Measurements from ENCODE around the gene SLC26A4. TPM values are rescaled to one million over a fixed set of nuclear protein-coding genes. Genes with fewer than 3 reads are reported as not detected.
A peak's percentile ranks its signal among the peaks of the same experiment; 100 is the strongest.
"Not testable (repeated sequence)": the region's sequence is repeated elsewhere in the genome, so short reads cannot be mapped to it uniquely, and the experiment has no call there.

The SLC26A4 gene
- total RNA-seq, 8 experiments from 2014 or later = 0.05 to 0.63 (median 0.47) TPM; not detected in 3

DNA sequence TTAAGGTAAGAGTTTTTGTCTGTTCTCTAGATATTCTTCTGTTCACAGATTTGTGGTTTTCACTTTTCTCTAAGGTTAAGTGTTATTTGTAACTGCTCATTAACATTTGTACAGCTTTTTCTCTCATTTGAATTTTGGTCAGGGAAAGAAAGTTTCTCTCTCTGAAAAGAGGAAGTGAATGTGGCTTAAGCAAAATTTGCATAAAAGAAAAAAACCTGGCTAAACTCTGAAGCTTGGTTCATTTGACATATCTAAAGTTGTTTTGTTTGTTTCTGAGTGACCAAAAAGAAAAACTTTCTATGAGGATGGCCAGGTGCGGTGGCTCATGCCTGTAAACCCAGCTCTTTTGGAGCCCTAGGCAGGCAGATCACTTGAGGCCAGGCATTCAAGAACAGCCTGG lies 22.0 kb upstream of the SLC26A4 start:
- Histone ChIP-seq H3K4me1 (replicated peaks in 1 of 2) (no peaks in the 10 kb centered on the region), H3K27ac (no peak overlapping the region), H3K4me3 (no peak overlapping the region)
- 50 to 100% (median 86%) methylated on average over 1 of the region's 1 CpG; no CpG with 5 or more reads in 3 of the 10 experiments for WGBS, 10 experiments
- in situ Hi-C loops (cut with MboI; ENCODE audit: low pct_unique_long_range_greater_than_20kb in 2 of 9, low sequenced_read_pairs in 9 of 9, unreplicated experiment in 9 of 9) = no loop called here
- peak in 1 of 8 experiments; percentile 29 for ATAC-seq (replicated peaks in 6 of 8)

- H3K4me1 ChIP-seq (replicated peaks in 1 of 2); H3K4me3 ChIP-seq; H3K27ac ChIP-seq; ATAC-seq (replicated peaks in 6 of 8); in situ Hi-C loops (cut with MboI; ENCODE audit: low pct_unique_long_range_greater_than_20kb in 2 of 9, low sequenced_read_pairs in 9 of 9, unreplicated experiment in 9 of 9): not testable (repeated sequence)
- WGBS, 10 experiments = 77 to 100% (median 92%) methylated on average over 1 to 2 of the region's 2 CpGs; no CpG with 5 or more reads in 1 of the 10 experiments
Observed at GRCh38 chr7:107639070-107639469, 21.6 kb upstream of the SLC26A4 start.

GRCh38 chr7:107641676-107642075 lies 19.0 kb upstream of the SLC26A4 start:
- no peak overlapping the region for H3K27ac ChIP-seq
- in situ Hi-C loops (cut with MboI; ENCODE audit: low pct_unique_long_range_greater_than_20kb in 2 of 9, low sequenced_read_pairs in 9 of 9, unreplicated experiment in 9 of 9) = no loop called here
- 60 to 83% (median 77%) methylated on average over 1 of the region's 1 CpG; no CpG with 5 or more reads in 3 of the 10 experiments for WGBS, 10 experiments
- H3K4me1 ChIP-seq (replicated peaks in 1 of 2) = no peaks in the 10 kb centered on the region
- H3K4me3 ChIP-seq = no peak overlapping the region
- ATAC-seq (replicated peaks in 6 of 8) = no peak

GRCh38 chr7:107642501-107642900 lies 18.1 kb upstream of the SLC26A4 start:
- H3K4me3 ChIP-seq = no peak overlapping the region
- no peak overlapping the region for H3K27ac ChIP-seq
- peak in 2 of 8 experiments; percentile 46 to 82 for ATAC-seq (replicated peaks in 6 of 8)
- no peaks in the 10 kb centered on the region for H3K4me1 ChIP-seq (replicated peaks in 1 of 2)
- in situ Hi-C loops (cut with MboI; ENCODE audit: low pct_unique_long_range_greater_than_20kb in 2 of 9, low sequenced_read_pairs in 9 of 9, unreplicated experiment in 9 of 9) = no loop called here
- 20 to 100% (median 56%) methylated on average over 1 to 3 of the region's 4 CpGs; no CpG with 5 or more reads in 1 of the 10 experiments for WGBS, 10 experiments

DNA sequence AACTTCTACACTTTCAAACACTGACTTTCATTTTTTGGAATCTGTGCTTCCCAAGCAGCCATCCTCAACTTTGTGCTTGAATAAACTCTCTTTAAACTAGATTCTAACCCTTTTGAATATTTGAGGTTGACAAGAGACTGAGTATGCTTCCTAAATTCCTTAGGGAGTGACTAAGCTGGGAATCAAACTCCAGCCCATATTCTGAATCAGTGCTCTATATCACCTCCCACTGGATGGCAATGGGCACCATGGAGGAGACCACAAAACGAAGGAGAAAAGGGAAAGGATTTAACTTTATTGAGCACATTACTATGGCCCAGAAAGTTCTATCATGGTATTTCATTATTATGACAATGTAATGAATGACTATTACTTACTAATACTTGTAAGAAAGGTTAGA lies 17.2 kb upstream of the SLC26A4 start:
- Histone ChIP-seq H3K4me3 (no peak overlapping the region), H3K4me1 (replicated peaks in 1 of 2) (no peaks in the 10 kb centered on the region), H3K27ac (no peak overlapping the region)
- WGBS, 10 experiments = 11 to 67% (median 29%) methylated on average over 1 of the region's 1 CpG; no CpG with 5 or more reads in 3 of the 10 experiments
- peak in 2 of 8 experiments; percentile 60 to 67 for ATAC-seq (replicated peaks in 6 of 8)
- in situ Hi-C loops (cut with MboI; ENCODE audit: low pct_unique_long_range_greater_than_20kb in 2 of 9, low sequenced_read_pairs in 9 of 9, unreplicated experiment in 9 of 9) = no loop called here

DNA sequence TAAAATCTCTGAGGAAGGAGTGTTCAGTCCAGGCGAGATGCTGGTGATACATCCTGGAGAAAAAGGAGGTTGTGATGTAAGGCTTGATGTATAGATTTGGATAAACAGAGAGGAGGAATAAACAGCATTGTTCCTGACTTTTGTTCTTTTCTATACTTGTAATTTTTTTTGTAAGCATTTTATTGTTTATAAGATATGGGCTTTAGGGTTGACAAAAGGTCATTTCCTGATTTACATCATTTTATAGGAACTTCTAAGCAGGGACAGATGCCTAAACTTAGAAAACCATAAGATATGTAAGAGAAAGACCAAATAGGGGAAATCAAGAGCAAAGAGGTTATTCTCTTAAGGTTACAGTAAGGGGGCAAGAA lies 16.7 kb upstream of the SLC26A4 start:
- Histone ChIP-seq H3K27ac (no peak overlapping the region), H3K4me3 (no peak overlapping the region), H3K4me1 (replicated peaks in 1 of 2) (no peaks in the 10 kb centered on the region)
- no peak for ATAC-seq (replicated peaks in 6 of 8)
- in situ Hi-C loops (cut with MboI; ENCODE audit: low pct_unique_long_range_greater_than_20kb in 2 of 9, low sequenced_read_pairs in 9 of 9, unreplicated experiment in 9 of 9) = no loop called here
- WGBS, 10 experiments = 40 to 100% (median 81%) methylated on average over 1 of the region's 1 CpG; no CpG with 5 or more reads in 1 of the 10 experiments

GRCh38 chr7:107644309-107644974 lies 16.2 kb upstream of the SLC26A4 start:
- in situ Hi-C loops (cut with MboI; ENCODE audit: low pct_unique_long_range_greater_than_20kb in 2 of 9, low sequenced_read_pairs in 9 of 9, unreplicated experiment in 9 of 9) = no loop called here
- H3K4me1 ChIP-seq (replicated peaks in 1 of 2) = no peaks in the 10 kb centered on the region
- ATAC-seq (replicated peaks in 6 of 8) = no peak
- 8 to 93% (median 82%) methylated on average over 3 to 9 of the region's 9 CpGs for WGBS, 10 experiments
- no peak overlapping the region for H3K27ac ChIP-seq
- H3K4me3 ChIP-seq = no peak overlapping the region

DNA sequence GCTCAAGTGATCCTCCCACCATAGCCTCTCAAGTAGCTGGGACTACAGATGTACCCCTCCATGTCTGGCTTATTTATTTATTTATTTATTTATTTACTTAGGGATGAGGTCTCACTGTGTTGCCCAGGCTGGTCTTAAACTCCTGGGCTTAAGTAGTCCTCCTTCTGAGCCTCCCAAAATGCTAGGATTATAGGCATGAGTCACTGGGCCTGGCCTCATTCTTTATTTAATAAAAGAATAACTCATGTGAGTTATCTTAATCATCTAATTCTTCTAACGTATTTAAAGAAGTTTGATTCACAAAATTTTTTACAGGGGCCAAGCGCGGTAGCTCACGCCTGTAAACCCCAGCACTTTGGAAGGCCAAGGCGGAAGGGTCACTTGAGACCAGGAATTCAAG lies 8.0 kb upstream of the SLC26A4 start:
- no peak overlapping the region for H3K4me3 ChIP-seq
- no peak for ATAC-seq (replicated peaks in 6 of 8)
- H3K27ac ChIP-seq = no peak overlapping the region
- in situ Hi-C loops (cut with MboI; ENCODE audit: low pct_unique_long_range_greater_than_20kb in 2 of 9, low sequenced_read_pairs in 9 of 9, unreplicated experiment in 9 of 9) = no loop called here
- H3K4me1 ChIP-seq (replicated peaks in 1 of 2) = no peaks in the 10 kb centered on the region
- WGBS, 10 experiments = 71 to 91% (median 79%) methylated on average over 1 to 5 of the region's 5 CpGs; no CpG with 5 or more reads in 4 of the 10 experiments

- in situ Hi-C loops (cut with MboI; ENCODE audit: low pct_unique_long_range_greater_than_20kb in 2 of 9, low sequenced_read_pairs in 9 of 9, unreplicated experiment in 9 of 9) = no loop called here
- H3K4me3 ChIP-seq = no peak overlapping the region
- ATAC-seq (replicated peaks in 6 of 8) = no peak
Observed at GRCh38 chr7:107658467-107658866, 2.2 kb upstream of the SLC26A4 start.

DNA sequence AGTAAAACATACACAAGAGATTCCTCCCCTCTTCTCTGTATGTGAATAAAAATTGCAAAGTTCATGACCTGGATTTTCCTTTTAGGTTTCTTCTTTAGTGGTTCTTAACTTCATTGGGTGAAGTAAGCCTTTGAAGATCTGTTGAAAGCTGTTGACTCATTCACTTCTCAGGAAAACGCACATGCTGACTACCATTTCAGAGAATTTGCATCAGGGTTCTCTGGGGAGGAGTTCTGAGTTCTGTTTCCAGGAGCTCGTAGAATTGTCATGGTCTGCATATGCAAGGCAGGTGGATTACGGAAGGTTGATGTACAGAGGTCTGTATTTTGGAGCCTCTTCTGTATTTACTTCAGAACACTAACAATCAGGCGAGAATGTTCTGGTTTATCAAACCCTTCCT lies 962 bp upstream of the SLC26A4 start:
- Histone ChIP-seq H3K27ac (no peak overlapping the region), H3K4me3 (no peak overlapping the region), H3K4me1 (replicated peaks in 1 of 2) (no peaks in the 10 kb centered on the region)
- WGBS, 10 experiments = 0 to 100% (median 63%) methylated on average over 1 to 4 of the region's 4 CpGs; no CpG with 5 or more reads in 1 of the 10 experiments
- in situ Hi-C loops (cut with MboI; ENCODE audit: low pct_unique_long_range_greater_than_20kb in 2 of 9, low sequenced_read_pairs in 9 of 9, unreplicated experiment in 9 of 9) = no loop called here
- ATAC-seq (replicated peaks in 6 of 8) = peak in 2 of 8 experiments; percentile 82 to 83

More at GRCh38 chr7:107658467-107658866, 2.2 kb upstream of the SLC26A4 start:
- Histone ChIP-seq H3K27ac (no peak overlapping the region), H3K4me1 (replicated peaks in 1 of 2) (no peaks in the 10 kb centered on the region)

- Histone ChIP-seq H3K4me1 (replicated peaks in 1 of 2) (no peaks in the 10 kb centered on the region), H3K27ac (no peak overlapping the region), H3K4me3 (peak overlapping the region; percentile 31 to 45 (median 33))
- in situ Hi-C loops (cut with MboI; ENCODE audit: low pct_unique_long_range_greater_than_20kb in 2 of 9, low sequenced_read_pairs in 9 of 9, unreplicated experiment in 9 of 9) = no loop called here
- ATAC-seq (replicated peaks in 6 of 8) = peak; percentile 51 to 95 (median 90)
- 0 to 4% (median 0%) methylated on average over 3 to 18 of the region's 73 CpGs; no CpG with 5 or more reads in 5 of the 10 experiments for WGBS, 10 experiments
Observed at GRCh38 chr7:107661081-107661864, 645 bp downstream of the SLC26A4 start.

DNA sequence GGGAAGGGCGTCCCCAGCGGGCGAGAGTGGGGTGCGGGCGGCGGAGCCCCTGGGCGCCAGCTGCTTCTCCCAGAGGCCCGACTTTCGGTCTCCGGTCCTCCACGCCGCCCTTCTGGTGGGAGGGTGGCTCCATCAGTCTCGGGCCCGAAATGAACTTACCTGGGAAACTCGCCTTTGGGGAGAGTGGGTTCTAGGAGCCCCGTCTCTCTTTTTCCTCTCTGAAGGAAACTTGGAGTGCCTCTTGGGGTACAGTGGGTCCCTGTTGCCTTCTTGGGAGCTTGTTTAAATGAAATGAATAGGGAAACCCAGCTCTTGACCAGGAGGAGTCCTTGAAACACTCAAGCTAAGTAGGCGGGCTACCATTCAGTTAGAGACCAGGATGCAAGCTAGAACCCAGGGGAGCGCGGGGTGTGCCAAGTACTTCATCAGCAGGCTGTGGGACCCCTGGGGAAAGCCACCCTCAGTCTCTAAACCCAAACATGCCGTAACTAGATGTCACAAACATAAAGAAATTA lies 1.3 kb downstream of the SLC26A4 start:
- no peak for ATAC-seq (replicated peaks in 6 of 8)
- Histone ChIP-seq H3K4me3 (peak overlapping the region; percentile 31 to 45 (median 33)), H3K27ac (no peak overlapping the region), H3K4me1 (replicated peaks in 1 of 2) (no peaks in the 10 kb centered on the region)
- in situ Hi-C loops (cut with MboI; ENCODE audit: low pct_unique_long_range_greater_than_20kb in 2 of 9, low sequenced_read_pairs in 9 of 9, unreplicated experiment in 9 of 9) = no loop called here
- WGBS, 10 experiments = 0 to 75% (median 58%) methylated on average over 1 to 10 of the region's 20 CpGs; no CpG with 5 or more reads in 4 of the 10 experiments

- Histone ChIP-seq H3K27ac (no peak overlapping the region), H3K4me3 (no peak overlapping the region), H3K4me1 (replicated peaks in 1 of 2) (no peaks in the 10 kb centered on the region)
- ATAC-seq (replicated peaks in 6 of 8) = no peak
- in situ Hi-C loops (cut with MboI; ENCODE audit: low pct_unique_long_range_greater_than_20kb in 2 of 9, low sequenced_read_pairs in 9 of 9, unreplicated experiment in 9 of 9) = no loop called here
- 43 to 100% (median 69%) methylated on average over 2 to 4 of the region's 4 CpGs; no CpG with 5 or more reads in 6 of the 10 experiments for WGBS, 10 experiments
Observed at GRCh38 chr7:107663196-107663595, 2.6 kb downstream of the SLC26A4 start.

All from motor neuron (in vitro differentiated cells).